ENCODE results near the gene MFSD6. TPM values are rescaled to one million over a fixed set of nuclear protein-coding genes. Genes with fewer than 3 reads are reported as not detected.

Gene MFSD6
- total RNA-seq, 1 donor from 2014 or later, result 50.5 TPM

DNA sequence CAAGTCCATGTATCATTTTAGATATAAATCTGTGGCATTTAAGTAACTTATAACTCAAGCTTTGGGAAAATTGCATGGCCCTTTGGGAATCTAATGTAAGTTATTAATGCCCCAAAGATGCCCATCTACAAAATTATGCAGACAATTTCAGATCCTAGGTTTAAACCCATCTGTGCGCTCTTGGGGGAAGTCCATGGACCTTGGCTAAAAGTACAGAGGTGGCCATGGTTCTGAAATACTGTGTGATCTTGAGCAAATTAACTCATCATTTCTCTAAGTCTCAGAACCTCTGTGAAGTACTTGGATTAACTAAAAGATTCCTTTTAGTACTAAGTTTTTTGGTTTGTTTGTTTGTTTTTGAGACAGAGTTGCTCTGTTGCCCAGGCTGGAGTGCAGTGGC is 45.3 kb upstream of the MFSD6 start:
- Histone ChIP-seq H3K36me3 (peaks cover 36% of the 10 kb centered on the region), H3K9me3 (no peaks in the 10 kb centered on the region), H3K4me3 (no peak overlapping the region), H3K27me3 (ENCODE audit: low read depth) (no peaks in the 10 kb centered on the region), H3K27ac (no peak overlapping the region), H3K4me1 (peaks cover 26% of the 10 kb centered on the region)
- intact Hi-C loops (cut with DNase I), result no loop called here
- no peak for ATAC-seq
- DNase-seq, result no peak
- TF ChIP-seq, protein P1, sequence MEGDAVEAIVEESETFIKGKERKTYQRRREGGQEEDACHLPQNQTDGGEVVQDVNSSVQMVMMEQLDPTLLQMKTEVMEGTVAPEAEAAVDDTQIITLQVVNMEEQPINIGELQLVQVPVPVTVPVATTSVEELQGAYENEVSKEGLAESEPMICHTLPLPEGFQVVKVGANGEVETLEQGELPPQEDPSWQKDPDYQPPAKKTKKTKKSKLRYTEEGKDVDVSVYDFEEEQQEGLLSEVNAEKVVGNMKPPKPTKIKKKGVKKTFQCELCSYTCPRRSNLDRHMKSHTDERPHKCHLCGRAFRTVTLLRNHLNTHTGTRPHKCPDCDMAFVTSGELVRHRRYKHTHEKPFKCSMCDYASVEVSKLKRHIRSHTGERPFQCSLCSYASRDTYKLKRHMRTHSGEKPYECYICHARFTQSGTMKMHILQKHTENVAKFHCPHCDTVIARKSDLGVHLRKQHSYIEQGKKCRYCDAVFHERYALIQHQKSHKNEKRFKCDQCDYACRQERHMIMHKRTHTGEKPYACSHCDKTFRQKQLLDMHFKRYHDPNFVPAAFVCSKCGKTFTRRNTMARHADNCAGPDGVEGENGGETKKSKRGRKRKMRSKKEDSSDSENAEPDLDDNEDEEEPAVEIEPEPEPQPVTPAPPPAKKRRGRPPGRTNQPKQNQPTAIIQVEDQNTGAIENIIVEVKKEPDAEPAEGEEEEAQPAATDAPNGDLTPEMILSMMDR (IDR thresholded peaks at IDR 0.05), result no peak

DNA sequence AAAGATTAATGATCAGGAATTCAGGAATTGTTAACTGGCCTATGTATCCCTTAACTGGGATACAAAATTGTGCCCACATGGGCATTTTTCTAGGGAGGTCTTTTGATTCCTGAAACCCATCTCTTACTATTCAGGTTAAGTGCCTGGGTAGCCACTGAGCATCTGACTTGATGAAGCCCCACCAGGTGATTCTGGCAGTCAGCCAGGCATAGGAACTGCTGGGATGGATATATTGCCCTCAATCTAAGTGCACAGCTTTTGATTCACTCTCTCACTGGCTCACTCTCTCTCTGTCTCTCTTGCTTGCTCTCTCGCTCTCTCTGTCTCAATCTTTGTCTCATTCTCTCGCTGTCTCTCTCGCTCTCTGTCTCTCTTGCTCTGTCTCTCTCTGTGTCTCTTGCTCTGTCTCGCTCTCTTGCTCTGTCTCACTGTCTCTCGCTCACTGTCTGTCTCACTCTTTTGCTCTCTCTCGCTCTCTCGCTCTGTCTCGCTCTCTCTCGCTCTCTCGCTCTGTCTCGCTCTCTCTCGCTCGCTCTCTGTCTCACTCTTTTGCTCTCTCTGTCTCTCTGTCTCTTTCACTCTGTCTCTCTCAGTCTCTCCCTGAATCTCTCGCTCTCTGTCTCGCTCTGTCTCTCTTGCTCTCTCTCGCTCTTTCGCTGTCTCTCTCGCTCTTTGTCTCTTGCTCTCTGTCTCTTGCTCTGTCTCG is 42.5 kb upstream of the MFSD6 start:
- Histone ChIP-seq H3K4me1 (peaks cover 3% of the 10 kb centered on the region), H3K27ac (no peak overlapping the region), H3K36me3 (peaks cover 64% of the 10 kb centered on the region), H3K4me3 (no peak overlapping the region), H3K9me3 (no peaks in the 10 kb centered on the region), H3K27me3 (ENCODE audit: low read depth) (no peaks in the 10 kb centered on the region)
- TF ChIP-seq, protein P1 (IDR thresholded peaks at IDR 0.05), result no peak
- intact Hi-C loops (cut with DNase I), result no loop called here
- ATAC-seq (no peak), DNase-seq (no peak)

DNA sequence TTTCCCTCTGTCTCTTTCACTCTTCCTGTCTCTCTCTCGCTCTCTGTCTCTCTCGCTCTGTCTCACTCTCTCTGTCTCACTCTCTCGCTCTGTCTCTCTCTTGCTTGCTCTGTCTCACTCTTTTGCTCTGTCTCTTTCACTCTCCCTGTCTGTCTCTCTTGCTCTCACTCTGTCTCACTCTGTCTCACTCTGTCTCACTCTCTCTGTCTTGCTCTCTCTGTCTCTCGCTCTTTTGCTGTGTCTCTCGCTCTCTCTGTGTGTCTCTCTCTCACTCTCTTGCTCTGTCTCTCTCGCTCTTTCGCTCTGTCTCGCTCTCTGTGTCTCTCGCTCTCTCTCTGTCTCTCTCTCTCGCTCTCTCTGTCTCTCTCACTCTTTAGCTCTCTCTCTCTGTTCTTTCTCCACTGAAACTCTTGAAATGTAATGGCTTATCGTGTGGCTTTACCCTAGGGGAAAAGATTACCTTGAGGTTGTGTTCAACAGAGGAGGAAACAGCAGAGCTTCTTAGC is 41.9 kb upstream of the MFSD6 start:
- H3K4me3 ChIP-seq, result no peak overlapping the region
- H3K27me3 ChIP-seq (ENCODE audit: low read depth), result no peaks in the 10 kb centered on the region
- H3K36me3 ChIP-seq, result peaks cover 70% of the 10 kb centered on the region
- ATAC-seq, result no peak
- no peak overlapping the region for H3K27ac ChIP-seq
- DNase-seq, result no peak
- no peaks in the 10 kb centered on the region for H3K9me3 ChIP-seq
- intact Hi-C loops (cut with DNase I), result no loop called here
- TF ChIP-seq, protein P1 (IDR thresholded peaks at IDR 0.05), result no peak
- H3K4me1 ChIP-seq, result no peaks in the 10 kb centered on the region

DNA sequence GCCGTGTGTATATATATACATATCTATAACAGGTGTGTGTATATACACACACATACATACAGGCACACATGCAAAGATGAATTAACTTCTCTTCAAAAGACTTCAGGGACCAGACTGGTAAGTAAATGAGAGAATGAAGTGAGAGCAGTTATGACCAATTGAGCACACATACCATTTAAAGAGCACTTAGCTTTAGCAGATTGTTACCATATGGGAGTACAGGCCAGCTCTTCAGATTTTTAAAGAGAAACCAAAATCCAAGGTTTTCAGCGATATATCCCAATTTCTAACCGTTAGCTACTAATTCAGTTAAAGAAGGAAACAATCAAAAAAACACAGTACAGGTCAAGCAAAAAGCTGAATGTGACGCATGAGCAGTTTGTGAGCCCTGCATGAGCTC is 41.1 kb upstream of the MFSD6 start:
- intact Hi-C loops (cut with DNase I), result no loop called here
- Histone ChIP-seq H3K27ac (no peak overlapping the region), H3K36me3 (peaks cover 66% of the 10 kb centered on the region), H3K4me1 (no peaks in the 10 kb centered on the region), H3K4me3 (no peak overlapping the region), H3K9me3 (no peaks in the 10 kb centered on the region), H3K27me3 (ENCODE audit: low read depth) (no peaks in the 10 kb centered on the region)
- TF ChIP-seq, protein P1 (IDR thresholded peaks at IDR 0.05), result no peak
- ATAC-seq, result no peak
- no peak for DNase-seq

DNA sequence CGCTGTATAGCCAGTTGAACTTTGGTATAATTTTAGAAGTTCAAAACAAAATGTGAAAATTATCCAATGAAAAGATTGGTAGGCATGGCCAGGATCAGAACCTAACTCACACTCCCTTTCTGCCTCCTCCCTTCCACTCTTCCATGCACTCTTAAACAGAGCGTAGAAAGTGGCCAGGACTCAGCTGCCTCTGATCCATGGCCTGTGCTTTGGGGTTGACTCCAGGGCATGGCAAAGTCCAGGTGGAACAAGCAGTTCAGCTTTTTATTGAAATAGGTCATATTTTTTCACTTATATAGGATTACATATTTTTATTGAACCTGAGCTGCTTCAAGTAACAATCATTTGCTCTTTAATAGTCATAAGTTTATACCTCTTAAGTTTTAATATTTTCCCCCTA is 38.5 kb upstream of the MFSD6 start:
- Histone ChIP-seq H3K36me3 (peaks cover 53% of the 10 kb centered on the region), H3K9me3 (no peaks in the 10 kb centered on the region), H3K4me3 (no peak overlapping the region), H3K4me1 (no peaks in the 10 kb centered on the region), H3K27ac (no peak overlapping the region), H3K27me3 (ENCODE audit: low read depth) (no peaks in the 10 kb centered on the region)
- intact Hi-C loops (cut with DNase I), result no loop called here
- ATAC-seq (no peak), DNase-seq (no peak)
- TF ChIP-seq, protein P1 (IDR thresholded peaks at IDR 0.05), result no peak

Data from lower lobe of right lung (tissue), 2 donors.